ENCODE results near the gene PUS10.

- TF ChIP-seq CTCF (optimal IDR thresholded peaks at IDR 0.05 in 1 of 3, IDR thresholded peaks at IDR 0.05 in 1 of 3, conservative IDR thresholded peaks at IDR 0.05 in 1 of 3; ENCODE audit: extremely low read depth in 1 of 3, insufficient read depth in 2 of 3, low read length in 3 of 3) (no peak), EZH2 (IDR thresholded peaks at IDR 0.05; ENCODE audit: low read length) (no peak)
These were observed 1.6 kb downstream of the PUS10 start for GRCh38 chr2:61016392-61017002.

Data from keratinocyte (primary cell).